ENCODE data around the gene AGXT. TPM values are rescaled to one million over a fixed set of nuclear protein-coding genes. Genes with fewer than 3 reads are reported as not detected.

Gene AGXT
- not detected in 2 replicates for total RNA-seq (2022)
- not detected for Bru-seq, nascent RNA
- BruChase-seq, experiment 1, labeled RNA remaining after a 6-hour chase = not detected
- not detected for BruChase-seq, experiment 2, labeled RNA remaining after a 2-hour chase
- long read RNA-seq = 0 reads

DNA sequence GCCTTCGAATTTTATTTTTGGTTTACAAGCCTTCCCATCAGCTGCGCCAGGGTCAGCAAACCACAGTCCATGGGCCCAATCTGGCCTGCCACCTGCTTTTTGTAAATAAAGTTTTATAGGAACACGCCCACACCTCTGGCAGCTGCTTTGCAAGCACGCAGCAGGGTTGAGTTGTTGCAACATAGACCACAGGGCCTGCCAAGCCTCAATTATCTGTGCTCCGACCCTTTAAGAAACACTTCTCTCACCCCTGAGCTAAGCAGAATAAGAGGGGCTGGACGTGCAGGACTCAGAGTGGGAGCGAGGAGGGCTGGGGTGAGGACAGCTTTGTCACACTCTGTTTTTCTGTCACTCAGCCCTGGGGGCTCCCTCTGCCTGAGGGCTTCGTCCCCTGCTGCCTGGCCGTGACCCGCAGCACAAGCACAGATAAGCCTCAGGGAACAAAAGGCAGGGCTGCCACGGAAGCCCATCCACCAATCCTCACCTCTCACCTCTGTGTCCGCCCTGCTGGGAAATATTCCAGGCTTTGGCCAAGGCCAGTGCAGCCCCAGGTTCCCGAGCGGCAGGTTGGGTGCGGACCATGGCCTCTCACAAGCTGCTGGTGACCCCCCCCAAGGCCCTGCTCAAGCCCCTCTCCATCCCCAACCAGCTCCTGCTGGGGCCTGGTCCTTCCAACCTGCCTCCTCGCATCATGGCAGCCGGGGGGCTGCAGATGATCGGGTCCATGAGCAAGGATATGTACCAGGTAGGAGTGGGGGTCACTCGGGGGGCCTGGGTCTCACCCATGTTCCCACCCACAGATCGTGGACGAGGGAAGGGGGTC, at the start of gene AGXT:
Gene AGXT (plus strand): TSS at position 539 of the 823 bp plus-strand sequence. CDS start 42 bp downstream, at position 581.
- intact Hi-C loops (cut with micrococcal nuclease; ENCODE audit: unreplicated experiment) = no loop called here
- no peak for DNase-seq
- BruUV-seq (replicated peaks) = no TSS peak
- CTCF ChIA-PET = no interaction called here
- Mint-ChIP-seq H3K27ac (ENCODE audit: unreplicated experiment) (no peak within 1 kb of the TSS), H3K4me3 (ENCODE audit: low read depth, unreplicated experiment) (no peak within 1 kb of the TSS), H3K9me3 (ENCODE audit: low read depth, unreplicated experiment) (no peaks in the 10 kb centered on the region), H3K4me1 (ENCODE audit: low read depth, unreplicated experiment) (no peaks in the 10 kb centered on the region), H3K27me3 (ENCODE audit: unreplicated experiment) (peaks cover 71% of the 10 kb centered on the region), H3K36me3 (ENCODE audit: insufficient read depth, unreplicated experiment) (no peaks in the 10 kb centered on the region)
- TF ChIP-seq, protein P1, sequence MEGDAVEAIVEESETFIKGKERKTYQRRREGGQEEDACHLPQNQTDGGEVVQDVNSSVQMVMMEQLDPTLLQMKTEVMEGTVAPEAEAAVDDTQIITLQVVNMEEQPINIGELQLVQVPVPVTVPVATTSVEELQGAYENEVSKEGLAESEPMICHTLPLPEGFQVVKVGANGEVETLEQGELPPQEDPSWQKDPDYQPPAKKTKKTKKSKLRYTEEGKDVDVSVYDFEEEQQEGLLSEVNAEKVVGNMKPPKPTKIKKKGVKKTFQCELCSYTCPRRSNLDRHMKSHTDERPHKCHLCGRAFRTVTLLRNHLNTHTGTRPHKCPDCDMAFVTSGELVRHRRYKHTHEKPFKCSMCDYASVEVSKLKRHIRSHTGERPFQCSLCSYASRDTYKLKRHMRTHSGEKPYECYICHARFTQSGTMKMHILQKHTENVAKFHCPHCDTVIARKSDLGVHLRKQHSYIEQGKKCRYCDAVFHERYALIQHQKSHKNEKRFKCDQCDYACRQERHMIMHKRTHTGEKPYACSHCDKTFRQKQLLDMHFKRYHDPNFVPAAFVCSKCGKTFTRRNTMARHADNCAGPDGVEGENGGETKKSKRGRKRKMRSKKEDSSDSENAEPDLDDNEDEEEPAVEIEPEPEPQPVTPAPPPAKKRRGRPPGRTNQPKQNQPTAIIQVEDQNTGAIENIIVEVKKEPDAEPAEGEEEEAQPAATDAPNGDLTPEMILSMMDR (IDR thresholded peaks at IDR 0.05; ENCODE audit: unreplicated experiment) = no peak

DNA sequence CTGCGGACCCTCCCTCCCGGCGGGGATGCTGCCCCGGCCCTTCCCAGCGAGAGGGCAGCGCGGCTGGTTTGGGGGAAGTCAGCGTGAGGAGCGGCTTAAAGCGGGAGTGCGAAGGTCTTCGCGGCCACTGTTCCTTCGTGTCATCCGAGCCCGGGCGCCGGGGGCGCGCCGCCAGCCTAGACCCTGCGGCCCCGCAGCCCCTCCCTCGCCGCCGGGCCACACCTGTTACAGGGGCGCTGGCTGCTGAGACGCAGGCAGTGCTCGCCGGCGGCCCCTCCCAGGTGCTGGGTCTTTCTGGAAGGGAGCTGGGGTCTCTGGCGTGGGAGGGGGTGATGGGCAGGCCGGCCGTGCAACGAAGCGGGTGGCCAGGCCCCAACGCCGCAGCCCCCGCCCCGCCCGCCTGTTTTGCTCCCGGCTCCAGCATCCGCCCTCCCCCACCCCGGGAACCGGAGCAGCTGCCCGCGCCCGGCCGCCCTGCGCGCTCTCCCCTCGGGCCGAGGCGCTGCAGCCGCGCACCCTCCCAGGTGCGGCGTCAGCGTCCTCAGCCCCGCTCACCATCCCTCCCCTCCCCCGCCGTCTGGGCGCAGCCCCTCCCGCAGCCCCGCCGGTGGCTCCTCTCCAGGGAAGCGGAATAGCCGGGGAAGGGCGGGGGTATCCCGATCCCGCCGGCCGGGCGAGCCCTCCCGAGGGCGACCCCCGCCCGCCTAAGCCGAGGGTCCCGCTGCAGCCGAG, 49.3 kb upstream of the AGXT start:
- TF ChIP-seq, protein P1 (IDR thresholded peaks at IDR 0.05; ENCODE audit: unreplicated experiment) = no peak
- Mint-ChIP-seq H3K9me3 (ENCODE audit: low read depth, unreplicated experiment) (no peaks in the 10 kb centered on the region), H3K27me3 (ENCODE audit: unreplicated experiment) (peaks cover 47% of the 10 kb centered on the region), H3K36me3 (ENCODE audit: insufficient read depth, unreplicated experiment) (peaks cover 52% of the 10 kb centered on the region), H3K4me1 (ENCODE audit: low read depth, unreplicated experiment) (peaks cover 27% of the 10 kb centered on the region), H3K27ac (ENCODE audit: unreplicated experiment) (peak overlapping the region; percentile 78), H3K4me3 (ENCODE audit: low read depth, unreplicated experiment) (peak overlapping the region; percentile 92)
- CTCF ChIA-PET = interaction anchor here (0.6 to 0.7 kb wide), 2 partner anchors 47 to 874 kb away, joined by 3 to 4 read pairs; no protein-coding TSS in a partner anchor
- peak; percentile 58 for DNase-seq
- intact Hi-C loops (cut with micrococcal nuclease; ENCODE audit: unreplicated experiment) = no loop called here
- no TSS peak for BruUV-seq (replicated peaks)

DNA sequence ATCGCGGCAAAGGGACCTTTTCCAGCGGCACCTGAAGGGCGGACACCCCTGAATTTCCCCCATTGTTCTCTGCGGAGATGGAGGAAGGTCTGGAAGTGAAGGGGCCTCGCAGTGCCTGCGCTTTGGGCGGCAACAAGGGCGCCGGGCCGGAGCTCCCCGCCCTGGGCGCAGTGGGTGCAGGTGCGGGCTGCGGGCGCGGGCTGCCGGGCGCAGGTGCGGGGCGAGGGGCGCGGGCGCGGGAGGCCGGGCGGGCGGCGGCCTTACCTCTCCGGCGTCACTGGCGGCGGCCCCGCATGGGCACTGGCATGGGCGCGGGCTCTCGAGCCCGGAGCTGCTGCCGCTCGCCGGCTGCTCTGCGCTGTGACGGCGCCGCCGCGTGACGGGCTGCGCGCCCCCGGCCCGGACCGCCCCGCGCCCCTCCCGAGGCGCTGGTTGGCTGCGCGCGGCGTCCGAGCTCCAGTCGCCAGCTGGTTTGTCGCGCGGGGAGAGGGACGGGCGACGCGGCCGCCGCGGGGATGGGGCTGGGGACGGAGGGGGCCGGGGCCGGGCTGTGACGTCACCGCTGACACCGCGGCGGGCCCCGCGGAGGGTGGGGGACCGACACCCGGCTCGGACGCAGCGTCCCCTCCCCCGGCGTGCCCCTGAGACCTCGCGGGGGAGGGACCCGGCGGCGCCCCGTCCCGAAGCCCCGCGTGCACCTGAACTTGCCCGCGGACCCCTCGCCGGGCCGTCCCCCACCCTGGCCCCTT, 48.6 kb upstream of the AGXT start, which contains the start of gene KIF1A:
Gene KIF1A (minus strand): TSS at position 362 of the 749 bp plus-strand sequence. CDS start 22,467 bp downstream, outside the sequence.
- DNase-seq = peak; percentile 89
- no TSS peak for BruUV-seq (replicated peaks)
- Mint-ChIP-seq H3K27ac (ENCODE audit: unreplicated experiment) (peak within 1 kb of the TSS; percentile 89), H3K4me3 (ENCODE audit: low read depth, unreplicated experiment) (peak within 1 kb of the TSS; percentile 92), H3K9me3 (ENCODE audit: low read depth, unreplicated experiment) (no peaks in the 10 kb centered on the region), H3K4me1 (ENCODE audit: low read depth, unreplicated experiment) (peaks cover 27% of the 10 kb centered on the region), H3K36me3 (ENCODE audit: insufficient read depth, unreplicated experiment) (peaks cover 52% of the 10 kb centered on the region), H3K27me3 (ENCODE audit: unreplicated experiment) (peaks cover 54% of the 10 kb centered on the region)
- CTCF ChIA-PET = interaction anchor here (0.6 to 0.7 kb wide), 3 partner anchors 48 to 875 kb away, joined by 3 to 4 read pairs (median 4); no protein-coding TSS in a partner anchor
- TF ChIP-seq, protein P1 (IDR thresholded peaks at IDR 0.05; ENCODE audit: unreplicated experiment) = no peak
- intact Hi-C loops (cut with micrococcal nuclease; ENCODE audit: unreplicated experiment) = no loop called here

Data from Calu3 (cell line).